DOHH2 (cell line): Measurements from ENCODE around the gene ZMYM1.
A peak's percentile ranks its signal among the peaks of the same experiment; 100 is the strongest.

Source experiments
- H3F3A ChIP-seq: fragments of 200-600 bp; sonication (generic), shearing (Covaris generic); 2 replicates; pipeline ENCODE4 v1.6.0; 2016; ENCODE audit warnings: antibody characterized with exemption, mild to moderate bottlenecking; ENCODE audit not compliant: control insufficient read depth, insufficient read depth
- H3K27ac ChIP-seq: fragments of 200-600 bp; sonication (generic); 2 replicates; pipeline ENCODE4 v1.5.1; 2014; ENCODE audit warnings: low read depth, mild to moderate bottlenecking, low read length, moderate library complexity
- H3K27me3 ChIP-seq: fragments of 200-600 bp; sonication (generic); 2 replicates; pipeline ENCODE4 v1.6.1; 2014; ENCODE audit warnings: mild to moderate bottlenecking, low read length, mixed read lengths; ENCODE audit not compliant: control insufficient read depth
- H3K36me3 ChIP-seq: fragments of 200-600 bp; sonication (generic); 2 replicates; pipeline ENCODE4 v1.6.1; 2014; ENCODE audit warnings: mild to moderate bottlenecking, low read length, moderate library complexity, mixed read lengths; ENCODE audit not compliant: control insufficient read depth
- H3K4me1 ChIP-seq: fragments of 200-600 bp; sonication (generic); 2 replicates; pipeline ENCODE4 v1.6.1; 2014; ENCODE audit warnings: mild to moderate bottlenecking, low read length, mixed read lengths; ENCODE audit not compliant: control insufficient read depth
- H3K4me2 ChIP-seq: fragments of 200-600 bp; sonication (generic); 2 replicates; pipeline ENCODE4 v1.6.0; 2014; ENCODE audit warnings: mild to moderate bottlenecking, low read length, moderate library complexity
- H3K4me3 ChIP-seq: fragments of 200-600 bp; sonication (generic); 2 replicates; pipeline ENCODE4 v1.5.1; 2014; ENCODE audit warnings: mild to moderate bottlenecking, low read length, mixed read lengths
- H3K79me2 ChIP-seq: fragments of 200-600 bp; sonication (generic); 2 replicates; pipeline ENCODE4 v1.6.1; 2014; ENCODE audit warnings: mild to moderate bottlenecking, low read length, mixed read lengths; ENCODE audit not compliant: control insufficient read depth
- H3K9me2 ChIP-seq: fragments of 200-600 bp; sonication (generic); replicated peaks from 2 replicates; pipeline ENCODE4 v1.6.1; 2014; ENCODE audit warnings: mild to moderate bottlenecking, low read length, mixed read lengths; ENCODE audit not compliant: control insufficient read depth
- H3K9me3 ChIP-seq: fragments of 200-600 bp; sonication (generic); 2 replicates; pipeline ENCODE4 v1.6.1; 2014; ENCODE audit warnings: antibody characterized with exemption, low read length, mixed read lengths; ENCODE audit not compliant: control insufficient read depth, insufficient read depth
- H4K20me1 ChIP-seq: fragments of 200-600 bp; sonication (generic); 2 replicates; pipeline ENCODE4 v1.6.0; 2014; ENCODE audit warnings: low read depth, mild to moderate bottlenecking, antibody characterized with exemption, low read length, moderate library complexity; ENCODE audit not compliant: control insufficient read depth, insufficient read depth
- EZH2phosphoT487 ChIP-seq: fragments of 200-600 bp; sonication (generic); IDR thresholded peaks from 2 replicates; pipeline ENCODE4 v1.6.1; 2017; ENCODE audit warnings: borderline replicate concordance, mild to moderate bottlenecking, antibody characterized with exemption, low read length, moderate library complexity, mixed read lengths
- TF ChIP-seq, protein P1 (sequence below): fragments of 200-600 bp; sonication (generic); IDR thresholded peaks from one replicate; pipeline ENCODE4 v1.5.1; 2014; ENCODE audit warnings: antibody characterized with exemption, mild to moderate bottlenecking, low read depth, low read length; ENCODE audit not compliant: poor library complexity, severe bottlenecking

Gene ZMYM1

DNA sequence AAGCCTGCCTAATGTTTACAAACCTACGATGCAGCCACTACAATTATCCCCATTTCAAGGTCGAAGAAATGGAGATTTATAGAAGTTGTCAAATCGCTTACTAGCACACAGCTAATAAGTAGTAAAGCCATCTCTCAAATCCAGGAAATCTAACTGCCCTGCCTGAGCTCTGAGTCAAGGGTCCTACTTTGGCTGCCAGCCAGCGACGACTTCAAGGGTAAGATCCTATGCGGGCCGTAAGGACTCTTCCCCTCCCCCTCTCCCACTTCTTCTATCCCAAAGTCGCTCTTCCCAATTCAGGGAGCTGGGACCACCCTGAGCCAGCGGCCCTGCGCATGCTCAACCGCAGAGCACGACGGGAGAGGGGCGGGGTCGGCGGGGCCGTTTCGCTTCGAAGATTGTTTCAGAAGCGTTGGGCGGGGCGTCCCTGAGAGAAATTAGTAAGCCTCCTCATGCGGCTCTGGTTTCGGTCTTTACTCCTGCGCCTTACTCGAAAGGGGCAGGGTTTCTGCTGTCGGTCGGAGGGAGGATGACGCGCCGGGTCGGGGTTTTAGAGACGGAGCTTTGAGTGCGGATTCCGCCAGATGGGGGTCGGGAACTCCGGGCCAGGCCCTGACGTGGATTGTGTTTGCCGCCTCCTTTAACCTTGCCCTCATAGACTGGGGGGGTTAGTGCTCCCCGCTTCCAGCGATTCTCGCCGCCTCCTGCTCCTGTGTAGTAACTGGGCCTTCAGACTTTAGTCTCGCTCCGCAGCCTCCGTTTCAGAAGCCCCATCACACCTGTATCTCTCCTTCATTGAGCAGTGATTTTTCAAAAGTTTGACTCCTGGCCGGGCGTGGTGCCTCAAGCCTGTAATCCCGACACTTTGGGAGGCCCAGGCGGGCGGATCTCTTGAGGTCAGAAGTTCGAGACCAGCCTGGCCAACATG, at the start of gene ZMYM1:
TSS of gene ZMYM1 (plus strand) at position 383 of the 928 bp plus-strand sequence. CDS start 14,603 bp downstream, outside the sequence.
- TF ChIP-seq, protein P1, sequence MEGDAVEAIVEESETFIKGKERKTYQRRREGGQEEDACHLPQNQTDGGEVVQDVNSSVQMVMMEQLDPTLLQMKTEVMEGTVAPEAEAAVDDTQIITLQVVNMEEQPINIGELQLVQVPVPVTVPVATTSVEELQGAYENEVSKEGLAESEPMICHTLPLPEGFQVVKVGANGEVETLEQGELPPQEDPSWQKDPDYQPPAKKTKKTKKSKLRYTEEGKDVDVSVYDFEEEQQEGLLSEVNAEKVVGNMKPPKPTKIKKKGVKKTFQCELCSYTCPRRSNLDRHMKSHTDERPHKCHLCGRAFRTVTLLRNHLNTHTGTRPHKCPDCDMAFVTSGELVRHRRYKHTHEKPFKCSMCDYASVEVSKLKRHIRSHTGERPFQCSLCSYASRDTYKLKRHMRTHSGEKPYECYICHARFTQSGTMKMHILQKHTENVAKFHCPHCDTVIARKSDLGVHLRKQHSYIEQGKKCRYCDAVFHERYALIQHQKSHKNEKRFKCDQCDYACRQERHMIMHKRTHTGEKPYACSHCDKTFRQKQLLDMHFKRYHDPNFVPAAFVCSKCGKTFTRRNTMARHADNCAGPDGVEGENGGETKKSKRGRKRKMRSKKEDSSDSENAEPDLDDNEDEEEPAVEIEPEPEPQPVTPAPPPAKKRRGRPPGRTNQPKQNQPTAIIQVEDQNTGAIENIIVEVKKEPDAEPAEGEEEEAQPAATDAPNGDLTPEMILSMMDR: no peak
- no peak for TF ChIP-seq EZH2phosphoT487
- peak within 1 kb of the TSS; percentile 78 for H3K4me3 ChIP-seq
- H3K36me3 ChIP-seq: peaks cover 3% of the 10 kb centered on the region; the same call in 1 of the 2 replicates
- no peaks in the 10 kb centered on the region for H4K20me1 ChIP-seq
- no peaks in the 10 kb centered on the region for H3K27me3 ChIP-seq
- peaks cover 43% of the 10 kb centered on the region for H3K79me2 ChIP-seq
- peaks cover 16% of the 10 kb centered on the region for H3K4me1 ChIP-seq
- peak within 1 kb of the TSS; percentile 64 for H3K4me2 ChIP-seq
- H3K9me2 ChIP-seq: no peaks in the 10 kb centered on the region
- no peaks in the 10 kb centered on the region; the same call in 1 of the 2 replicates for H3F3A ChIP-seq
- peak within 1 kb of the TSS; percentile 69 for H3K27ac ChIP-seq
- no peaks in the 10 kb centered on the region for H3K9me3 ChIP-seq

DNA sequence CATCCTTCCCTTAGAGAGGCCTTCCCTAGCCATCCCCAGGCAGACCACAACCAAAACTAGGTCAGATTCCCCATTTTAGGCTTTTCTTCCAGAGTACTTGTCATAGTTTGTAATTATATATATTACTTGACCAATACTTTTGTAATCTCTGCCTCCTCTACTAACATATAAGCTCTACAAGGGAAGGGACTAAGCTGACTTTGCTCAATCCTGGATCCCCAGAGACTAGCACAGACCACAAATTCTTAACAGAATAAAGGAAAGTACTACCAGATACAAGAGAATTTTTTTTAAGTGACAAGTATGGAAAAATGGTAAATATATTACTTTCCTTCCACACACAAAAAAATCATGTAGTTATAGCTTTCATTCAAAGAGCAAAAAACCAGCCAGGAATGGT, 49.4 kb upstream of the ZMYM1 start:
- peaks cover 35% of the 10 kb centered on the region for H3K79me2 ChIP-seq
- peaks cover 14% of the 10 kb centered on the region for H3K4me1 ChIP-seq
- H4K20me1 ChIP-seq: no peaks in the 10 kb centered on the region
- H3K27ac ChIP-seq: no peak overlapping the region
- peaks cover 24% of the 10 kb centered on the region for H3K36me3 ChIP-seq
- peak overlapping the region; percentile 64 for H3K4me2 ChIP-seq
- no peaks in the 10 kb centered on the region for H3K9me2 ChIP-seq
- H3K27me3 ChIP-seq: no peaks in the 10 kb centered on the region
- H3K4me3 ChIP-seq: peak overlapping the region; percentile 94
- 0 out of 2 replicates have a peak, but pooled peaks cover 5% of the 10 kb centered on the region for H3F3A ChIP-seq
- H3K9me3 ChIP-seq: peaks cover 20% of the 10 kb centered on the region; the same call in 1 of the 2 replicates
- TF ChIP-seq, protein P1: no peak
- no peak for TF ChIP-seq EZH2phosphoT487

DNA sequence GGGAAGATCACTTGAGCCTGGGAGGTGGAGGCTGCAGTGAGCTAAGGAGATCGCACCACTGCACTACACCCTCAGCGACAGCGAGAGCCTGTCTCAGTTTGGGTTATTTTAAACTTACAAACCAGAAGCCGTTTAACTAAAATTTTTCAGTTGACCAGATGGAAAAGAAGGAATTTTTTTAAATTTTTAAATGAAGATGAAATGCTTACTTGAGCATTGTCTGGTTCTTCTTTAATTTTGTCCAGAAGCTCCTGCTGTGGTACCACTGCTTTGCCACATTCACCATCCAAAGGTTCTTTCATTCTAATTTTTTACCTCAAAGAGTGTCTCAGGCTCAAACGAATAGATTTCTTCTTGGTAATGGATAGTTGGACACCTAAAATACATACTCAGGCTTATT, 48.8 kb upstream of the ZMYM1 start:
- H3K4me3 ChIP-seq: peak overlapping the region; percentile 94
- H3K4me1 ChIP-seq: peaks cover 14% of the 10 kb centered on the region
- no peaks in the 10 kb centered on the region for H4K20me1 ChIP-seq
- no peaks in the 10 kb centered on the region for H3K9me2 ChIP-seq
- H3K79me2 ChIP-seq: peaks cover 35% of the 10 kb centered on the region
- peaks cover 24% of the 10 kb centered on the region for H3K36me3 ChIP-seq
- H3K4me2 ChIP-seq: peak overlapping the region; percentile 64
- 0 out of 2 replicates have a peak, but pooled peaks cover 5% of the 10 kb centered on the region for H3F3A ChIP-seq
- no peaks in the 10 kb centered on the region for H3K27me3 ChIP-seq
- TF ChIP-seq EZH2phosphoT487: no peak
- TF ChIP-seq, protein P1: no peak
- H3K9me3 ChIP-seq: peaks cover 20% of the 10 kb centered on the region; the same call in 1 of the 2 replicates
- H3K27ac ChIP-seq: peak overlapping the region; percentile 74
